GM10266 (cell line): ENCODE data around the gene SERPINB8.
"Not testable (repeated sequence)": the region's sequence is repeated elsewhere in the genome, so short reads cannot be mapped to it uniquely, and the experiment has no call there.

Experiments
- DNase-seq: peaks from one replicate; pipeline ENCODE4 v3.0.0; 2012; ENCODE audit errors: extremely low spot score
- TF ChIP-seq, protein P1 (sequence below): IDR thresholded peaks from 2 replicates; pipeline ENCODE4 v1.5.1; 2012; ENCODE audit warnings: mild to moderate bottlenecking, low read depth; ENCODE audit not compliant: control insufficient read depth, insufficient read depth; ENCODE audit errors: missing control alignments

SERPINB8 gene

DNA sequence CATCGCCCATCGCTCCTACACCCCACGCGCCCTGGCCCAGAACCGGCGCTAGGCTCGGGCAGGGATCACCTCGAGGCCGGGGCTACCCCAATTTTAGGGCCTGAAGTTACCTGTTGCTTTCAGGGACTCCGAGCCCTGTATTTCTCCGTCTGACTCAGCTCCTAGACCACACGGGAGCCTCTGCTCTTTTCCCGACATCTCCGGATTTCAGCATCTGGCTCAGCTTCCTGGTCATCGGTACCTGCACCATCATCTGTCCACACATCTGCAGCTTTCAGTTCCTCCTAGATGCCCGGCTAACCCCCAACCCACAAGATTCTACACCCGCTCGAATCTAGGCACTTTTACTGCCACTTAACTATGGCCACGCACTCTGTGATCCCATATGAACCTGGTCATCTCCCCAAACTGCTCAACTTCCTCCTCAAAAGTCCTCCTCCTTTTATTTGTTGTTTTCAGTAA lies 32.9 kb upstream of the SERPINB8 start:
- DNase-seq = no peak
- TF ChIP-seq, protein P1, sequence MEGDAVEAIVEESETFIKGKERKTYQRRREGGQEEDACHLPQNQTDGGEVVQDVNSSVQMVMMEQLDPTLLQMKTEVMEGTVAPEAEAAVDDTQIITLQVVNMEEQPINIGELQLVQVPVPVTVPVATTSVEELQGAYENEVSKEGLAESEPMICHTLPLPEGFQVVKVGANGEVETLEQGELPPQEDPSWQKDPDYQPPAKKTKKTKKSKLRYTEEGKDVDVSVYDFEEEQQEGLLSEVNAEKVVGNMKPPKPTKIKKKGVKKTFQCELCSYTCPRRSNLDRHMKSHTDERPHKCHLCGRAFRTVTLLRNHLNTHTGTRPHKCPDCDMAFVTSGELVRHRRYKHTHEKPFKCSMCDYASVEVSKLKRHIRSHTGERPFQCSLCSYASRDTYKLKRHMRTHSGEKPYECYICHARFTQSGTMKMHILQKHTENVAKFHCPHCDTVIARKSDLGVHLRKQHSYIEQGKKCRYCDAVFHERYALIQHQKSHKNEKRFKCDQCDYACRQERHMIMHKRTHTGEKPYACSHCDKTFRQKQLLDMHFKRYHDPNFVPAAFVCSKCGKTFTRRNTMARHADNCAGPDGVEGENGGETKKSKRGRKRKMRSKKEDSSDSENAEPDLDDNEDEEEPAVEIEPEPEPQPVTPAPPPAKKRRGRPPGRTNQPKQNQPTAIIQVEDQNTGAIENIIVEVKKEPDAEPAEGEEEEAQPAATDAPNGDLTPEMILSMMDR = no peak

DNA sequence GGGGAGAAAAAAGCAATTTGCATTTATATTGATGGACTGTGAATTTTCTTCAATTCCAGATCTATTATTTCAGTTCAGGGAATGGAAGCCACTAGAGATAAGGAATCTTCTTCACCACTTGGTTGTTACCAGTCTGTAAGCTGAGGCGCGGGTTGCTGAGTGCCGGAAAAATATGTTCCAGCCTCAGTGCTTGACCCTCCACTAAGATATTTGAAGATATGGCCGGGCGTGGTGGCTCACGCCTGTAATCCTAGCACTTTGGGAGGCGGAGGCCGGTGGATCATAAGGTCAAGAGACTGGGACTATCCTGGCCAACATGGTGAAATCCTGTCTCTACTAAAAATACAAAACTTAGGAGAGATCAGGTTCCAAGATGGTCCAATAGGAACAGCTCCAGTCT lies 29.9 kb upstream of the SERPINB8 start:
- TF ChIP-seq, protein P1 = no peak
- no peak for DNase-seq

DNA sequence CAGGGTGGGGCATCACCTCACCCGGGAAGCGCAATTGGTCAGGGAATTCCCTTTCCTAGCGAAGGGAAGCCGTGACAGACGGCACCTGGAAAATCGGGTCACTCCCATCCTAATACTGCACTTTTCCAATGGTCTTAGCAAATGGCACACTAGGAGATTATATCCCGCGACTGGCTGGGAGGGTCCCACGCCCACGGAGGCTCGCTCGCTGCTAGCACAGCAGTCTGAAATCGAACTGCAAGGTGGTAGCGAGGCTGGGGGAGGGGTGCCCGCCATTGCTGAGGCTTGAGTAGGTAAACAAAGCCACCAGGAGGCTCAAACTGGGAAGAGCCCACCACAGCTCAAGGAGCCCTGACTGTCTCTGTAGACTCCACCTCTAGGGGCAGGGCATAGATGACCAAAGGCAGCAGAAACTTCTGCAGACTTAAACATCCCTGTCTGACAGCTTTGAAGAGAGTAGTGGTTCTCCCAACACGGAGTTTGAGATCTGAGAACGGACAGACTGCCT lies 29.3 kb upstream of the SERPINB8 start:
- DNase-seq = not testable (repeated sequence)

DNA sequence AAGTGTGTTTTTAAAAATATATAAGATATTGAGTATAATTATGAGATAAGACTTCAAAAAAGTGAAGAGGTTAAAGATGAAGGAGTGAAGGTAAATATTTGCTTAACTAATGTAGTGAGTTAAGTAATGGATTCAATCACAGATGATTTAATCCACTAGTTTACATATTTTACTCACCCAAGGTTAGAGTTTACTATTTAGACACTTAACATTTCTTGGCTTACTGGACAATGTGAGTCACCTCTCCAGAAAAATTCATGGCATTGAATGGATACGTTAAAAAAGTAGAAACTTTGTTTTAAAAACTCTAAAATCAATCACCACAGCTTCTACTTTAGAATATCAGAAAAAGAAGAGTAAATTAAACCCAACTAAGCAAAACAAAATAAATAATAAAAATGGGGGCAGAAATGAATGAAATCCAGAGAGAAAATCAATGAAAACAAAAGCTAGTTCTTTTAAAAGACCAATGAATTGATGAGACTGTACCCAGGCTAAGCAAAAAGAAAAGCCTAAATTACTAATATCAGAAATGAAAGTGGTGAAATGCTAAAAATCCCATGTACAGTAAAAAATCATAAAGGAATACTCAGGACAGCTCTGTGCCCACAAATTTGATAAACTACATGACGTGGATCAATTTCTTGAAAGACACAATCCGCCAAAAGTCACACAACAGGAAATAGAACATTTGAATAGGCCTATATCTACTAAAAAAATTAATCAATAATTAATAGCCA lies 22.7 kb upstream of the SERPINB8 start:
- no peak for DNase-seq
- TF ChIP-seq, protein P1 = no peak

DNA sequence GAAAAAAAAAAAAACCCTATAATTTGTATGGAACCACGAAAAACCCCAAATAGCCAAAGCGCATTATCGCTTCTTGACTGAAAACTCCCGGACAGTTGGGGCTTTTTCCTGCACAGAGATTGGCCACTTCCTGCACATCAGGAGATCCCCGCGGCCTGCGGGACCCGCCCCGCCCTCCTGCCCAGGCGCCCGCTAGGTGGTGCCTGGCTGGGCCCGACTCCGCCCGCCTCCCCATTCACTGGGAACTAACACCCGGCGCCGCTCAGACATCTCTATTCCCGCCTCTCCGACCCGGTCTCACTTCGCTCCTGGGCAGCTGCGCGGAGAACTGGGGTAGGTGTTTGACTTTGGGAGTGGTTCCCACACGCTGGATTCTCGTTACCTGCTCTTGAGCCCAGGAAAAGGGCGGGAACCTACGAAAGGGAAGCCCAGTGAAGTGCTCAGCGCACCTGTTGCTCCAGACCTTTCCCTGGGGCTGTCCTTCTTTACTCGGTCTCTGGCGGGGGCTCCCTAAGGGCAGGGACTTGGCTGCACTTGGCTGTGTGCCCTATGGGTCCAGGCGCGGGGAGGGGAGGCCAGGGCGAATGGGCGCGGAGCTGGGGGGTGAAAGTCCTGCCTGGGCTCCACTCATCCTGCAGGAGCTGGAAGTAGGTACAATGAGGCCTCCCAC lies 20.7 kb upstream of the SERPINB8 start, which contains the start of gene HMSD:
HMSD (plus strand) TSS at position 234 of the 670 bp plus-strand sequence. CDS start 4,155 bp downstream, outside the sequence.
- DNase-seq = peak; percentile 78
- TF ChIP-seq, protein P1 = peak; percentile 55

DNA sequence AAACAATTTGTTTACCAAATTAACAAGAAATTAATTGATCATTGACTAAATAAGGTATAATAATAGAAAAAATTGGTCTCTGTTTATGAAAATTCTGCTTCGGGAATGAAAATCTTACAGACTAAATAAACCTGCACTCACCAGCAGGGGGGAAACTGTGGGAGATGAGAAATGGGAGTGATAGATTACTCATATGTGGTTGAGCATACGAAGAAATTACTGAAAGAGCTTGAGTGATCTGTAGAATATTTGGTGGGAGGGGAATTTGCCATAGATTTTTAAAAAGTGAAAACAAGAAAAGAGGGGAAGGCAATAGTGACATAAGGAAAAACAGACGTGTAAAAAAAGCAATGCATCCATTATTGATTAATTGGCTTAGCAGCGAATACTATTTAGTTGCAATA lies 18.6 kb upstream of the SERPINB8 start:
- TF ChIP-seq, protein P1 = peak; percentile 33
- peak; percentile 56 for DNase-seq

DNA sequence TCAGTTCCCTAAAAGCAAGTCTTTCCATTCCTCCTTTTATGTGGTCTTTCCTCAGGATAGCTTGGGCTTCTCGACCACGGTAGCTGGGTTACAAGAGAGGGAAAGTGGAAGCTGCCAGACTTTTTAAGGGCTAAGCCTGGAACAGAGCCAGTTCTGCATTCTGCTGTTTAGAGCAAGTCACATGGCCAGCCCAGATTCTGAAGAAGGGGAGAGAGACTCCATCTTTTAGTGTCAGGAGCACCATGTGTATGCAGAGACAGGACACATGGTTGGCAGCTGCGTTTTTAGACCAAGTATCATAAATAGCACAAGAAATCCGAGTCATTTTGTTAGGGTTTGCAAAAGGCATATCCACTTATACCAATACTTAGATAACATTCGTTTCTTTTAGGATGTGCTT lies 16.1 kb upstream of the SERPINB8 start:
- TF ChIP-seq, protein P1 = no peak
- no peak for DNase-seq
